HG03575 (cell line): ENCODE results near the gene HDAC7.

Source experiments
- ATAC-seq: cut with Tn5 transposase; IDR thresholded peaks from one replicate; pipeline ENCODE4 v1.9.1; 2021; ENCODE audit not compliant: unreplicated experiment, insufficient number of reproducible peaks, low FRiP score; ENCODE audit errors: extremely low read depth

HDAC7 gene

DNA sequence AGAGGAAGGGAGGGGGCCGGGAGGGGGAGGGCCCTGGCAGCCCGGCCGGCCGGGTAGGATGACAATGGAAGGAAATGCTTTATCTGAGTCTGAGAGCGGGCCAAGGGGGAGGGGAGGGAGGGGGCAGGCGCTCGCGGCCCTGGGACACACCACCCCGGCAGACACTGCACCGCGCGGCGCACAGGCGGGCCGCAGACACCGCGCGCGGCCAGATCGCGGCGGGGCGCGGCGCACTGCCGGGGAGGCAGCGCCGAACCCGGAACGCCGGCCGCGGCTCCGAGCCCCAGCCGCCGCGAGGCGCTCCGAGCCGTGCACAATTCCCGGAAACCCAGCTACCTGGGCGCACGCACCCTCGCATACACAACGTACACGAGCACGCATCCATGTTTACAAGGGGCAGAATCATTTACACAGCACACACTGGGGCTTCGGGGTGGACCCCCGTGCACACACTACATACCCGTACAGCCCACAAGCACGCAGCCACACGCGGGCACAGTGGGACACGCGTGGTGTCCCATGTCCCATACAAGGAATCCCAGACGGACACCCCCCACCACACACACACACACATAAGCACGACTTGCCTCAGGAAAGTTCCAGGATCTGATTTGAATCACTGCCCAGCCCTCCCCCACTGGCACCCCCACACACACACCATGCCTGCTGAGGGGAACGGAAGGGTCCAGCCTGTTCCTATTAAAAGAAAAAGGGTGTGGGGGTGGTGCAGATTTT is at the start of gene HDAC7:
HDAC7 (minus strand) TSS at position 8 of the 735 bp plus-strand sequence. CDS start 118 bp downstream, outside the sequence.
- no peak for ATAC-seq

GRCh38 chr12:47868552-47869031 is 48.9 kb upstream of the HDAC7 start:
- peak; percentile 55 for ATAC-seq

DNA sequence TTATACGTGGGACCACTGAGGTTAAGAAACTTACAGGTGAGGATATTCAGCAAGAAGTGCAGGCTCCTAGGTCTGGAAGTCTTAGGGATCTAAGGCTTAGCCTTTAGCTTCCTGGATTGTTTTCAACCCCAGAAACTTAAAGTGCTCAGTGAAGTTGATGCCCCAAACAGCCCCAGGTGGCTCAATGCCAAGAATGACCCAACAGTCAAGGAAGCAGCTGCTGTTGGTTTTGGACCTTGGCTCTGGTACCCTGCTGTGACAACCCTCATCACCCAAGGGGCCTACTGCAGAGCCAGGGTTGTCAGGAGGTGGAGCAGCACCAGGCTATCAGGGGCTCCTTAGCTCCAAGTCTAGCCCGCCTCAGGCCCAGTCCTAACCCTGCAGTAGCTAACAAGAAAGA is 48.3 kb upstream of the HDAC7 start:
- ATAC-seq = no peak

GRCh38 chr12:47867495-47867941 is 47.8 kb upstream of the HDAC7 start:
- ATAC-seq = no peak

DNA sequence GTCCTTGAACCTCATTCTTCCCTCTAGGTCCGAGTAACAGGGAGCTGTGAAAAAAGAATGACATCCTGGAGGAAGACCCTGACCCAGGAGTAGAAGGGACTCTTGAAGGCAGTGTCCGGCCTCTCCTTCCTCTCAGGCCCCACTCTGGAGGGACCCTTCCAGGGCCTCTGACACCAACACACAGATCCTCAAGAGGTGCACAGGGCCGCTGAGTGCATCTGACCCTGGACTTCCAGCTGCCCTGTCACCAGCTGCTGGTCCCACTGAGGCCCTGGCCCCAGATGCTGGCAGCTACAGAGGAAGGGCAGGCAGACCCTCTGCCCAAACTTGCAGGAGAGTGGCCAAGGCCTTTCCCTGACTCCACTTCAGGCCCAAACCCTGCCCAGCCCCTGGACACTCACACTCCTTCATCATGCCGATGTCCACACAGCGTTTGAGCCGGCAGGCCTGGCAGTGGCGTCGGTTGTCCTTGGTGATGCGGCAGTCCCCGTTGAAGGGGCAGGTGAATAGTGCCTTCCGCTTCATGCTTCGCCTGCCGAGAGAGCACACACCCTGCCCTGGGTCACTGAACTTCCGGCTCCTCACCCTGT is 45.0 kb upstream of the HDAC7 start:
- ATAC-seq = no peak

DNA sequence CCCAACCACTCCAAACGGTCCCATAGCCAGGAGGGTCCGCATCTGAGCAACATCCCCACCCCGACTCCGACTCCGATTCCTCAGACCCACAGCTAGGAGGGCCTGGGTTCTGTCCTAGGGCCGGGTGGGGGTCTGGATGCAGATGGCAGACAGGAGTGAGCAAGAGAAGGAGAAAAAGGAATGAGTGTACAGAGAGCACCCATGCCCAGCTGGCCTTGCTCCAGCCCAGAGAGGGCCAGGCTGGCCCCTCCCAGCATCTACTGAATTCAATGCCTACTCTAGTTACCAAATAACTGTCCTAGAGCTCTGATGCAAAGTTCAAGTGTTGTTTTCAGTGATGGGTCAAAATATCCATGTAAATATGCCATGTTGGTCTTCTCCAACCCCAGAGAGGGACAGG is 44.3 kb upstream of the HDAC7 start:
- no peak for ATAC-seq

DNA sequence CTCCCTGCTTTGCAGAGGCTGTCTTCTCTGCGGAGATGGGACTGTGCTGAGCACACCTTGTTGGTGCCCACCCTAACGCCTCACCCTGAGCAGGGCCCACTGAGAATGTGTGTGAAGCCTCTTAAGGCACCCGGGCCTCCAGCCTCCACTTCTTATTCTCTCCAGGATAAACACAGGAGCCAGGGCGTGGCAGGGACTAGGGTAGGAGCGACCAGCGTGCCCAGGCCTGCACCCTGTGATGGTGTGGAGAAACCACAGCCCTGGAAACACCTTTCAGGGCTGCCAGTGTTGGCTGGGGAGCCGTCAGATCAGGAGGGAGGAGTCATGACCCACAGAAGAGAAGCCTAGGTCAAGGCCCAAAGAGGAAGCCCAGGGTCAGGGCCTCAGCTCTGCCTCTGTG is 43.8 kb upstream of the HDAC7 start:
- no peak for ATAC-seq

DNA sequence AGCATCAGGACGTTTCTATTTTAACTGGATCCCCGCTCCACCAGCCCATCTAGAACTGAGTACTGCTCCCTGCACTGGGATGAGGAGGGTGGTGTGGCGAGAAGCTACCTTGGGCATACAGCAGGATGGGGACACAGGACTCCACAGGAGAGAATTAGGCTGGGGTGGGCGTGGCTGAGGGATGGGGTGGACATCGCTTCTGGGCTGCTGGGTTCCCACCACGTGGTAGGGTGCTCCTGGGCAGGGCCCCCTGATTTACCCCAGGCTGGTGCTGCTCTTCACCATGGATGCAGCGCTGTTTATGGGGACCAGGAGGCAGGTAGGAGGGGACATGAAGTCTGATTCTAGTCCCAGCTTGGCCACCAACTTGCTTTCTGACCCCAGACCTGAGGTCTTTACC is 43.2 kb upstream of the HDAC7 start:
- ATAC-seq = no peak

GRCh38 chr12:47862167-47862750 is 42.6 kb upstream of the HDAC7 start:
- no peak for ATAC-seq

GRCh38 chr12:47860873-47861272 is 41.2 kb upstream of the HDAC7 start:
- no peak for ATAC-seq

- no peak for ATAC-seq
These were observed 40.7 kb upstream of the HDAC7 start for GRCh38 chr12:47860279-47860841.

DNA sequence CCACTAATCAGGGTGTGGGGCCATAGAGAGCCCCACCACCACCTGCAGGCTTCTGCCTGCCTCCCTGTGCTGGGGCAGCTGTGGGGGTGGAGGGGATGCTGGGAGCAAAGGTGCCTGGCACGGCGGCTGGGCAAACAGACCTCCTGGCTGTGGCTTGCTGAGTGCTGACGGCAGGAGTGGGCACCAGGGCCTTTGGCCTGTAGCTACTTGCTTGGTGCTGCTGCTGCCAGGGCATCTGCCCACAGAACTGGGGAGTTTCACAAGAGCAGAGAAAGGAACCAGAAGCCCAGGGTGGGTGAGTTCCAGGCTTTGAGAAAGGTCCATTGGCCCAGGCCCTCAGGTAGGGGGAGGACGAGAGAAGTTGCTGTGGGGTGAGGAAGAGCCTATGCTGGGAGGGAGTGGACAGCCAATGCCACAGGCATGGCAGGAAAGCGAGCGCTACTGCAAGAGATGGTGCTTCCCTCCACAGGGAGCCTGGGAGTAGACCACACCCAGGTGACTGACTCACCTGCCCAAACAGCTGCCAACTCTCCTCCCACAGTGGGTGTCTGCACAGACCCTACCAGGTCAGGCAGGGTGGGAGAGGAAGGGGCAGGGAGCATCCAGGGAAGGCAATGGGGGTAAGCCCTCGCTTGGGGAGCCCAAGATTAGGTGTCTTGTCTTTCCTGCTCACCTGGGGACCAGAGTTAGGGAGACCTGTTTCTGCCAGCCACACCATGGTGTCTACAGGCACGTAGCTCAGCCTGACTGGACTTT is 39.0 kb upstream of the HDAC7 start:
- no peak for ATAC-seq

DNA sequence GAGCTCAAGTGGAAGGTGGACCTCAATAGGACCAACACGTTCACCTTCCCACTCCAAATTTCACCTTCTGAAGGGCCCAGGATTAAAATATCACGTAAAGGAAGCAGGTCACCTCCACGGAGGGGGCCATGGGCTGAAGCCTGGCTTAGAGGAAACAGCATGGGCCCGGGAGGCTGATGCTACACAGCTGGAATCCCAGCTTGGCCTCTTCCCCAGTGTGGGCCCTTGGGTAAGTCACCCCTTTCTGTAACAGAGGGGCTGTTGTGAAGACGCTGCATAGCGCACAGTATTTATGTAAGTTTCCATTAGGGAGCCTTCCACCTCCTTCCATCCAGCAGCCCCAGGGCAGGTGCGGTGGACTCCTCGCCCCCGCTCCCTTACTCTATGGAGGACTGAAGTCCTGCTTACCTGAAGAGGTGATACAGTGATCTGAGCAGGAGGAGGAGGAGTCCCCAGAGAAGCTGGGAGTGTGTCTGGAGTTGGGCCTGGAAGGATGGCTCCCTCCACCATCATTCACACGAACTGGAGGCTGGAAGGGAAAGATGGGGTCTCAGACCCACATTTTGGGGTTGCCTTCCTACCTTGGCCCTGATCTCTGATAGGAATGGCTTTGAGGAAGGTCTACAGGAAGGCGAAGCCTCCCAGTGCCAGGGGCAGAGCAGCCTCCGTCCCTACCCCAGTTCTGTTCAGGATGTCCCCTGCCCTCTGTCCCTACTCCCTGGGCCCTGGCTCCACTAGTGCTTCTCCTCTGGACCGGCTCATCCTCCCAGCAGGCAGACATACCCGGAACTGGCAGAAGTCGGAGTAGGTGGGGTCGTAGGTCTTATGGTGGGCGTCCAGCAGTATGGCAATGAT is 37.2 kb upstream of the HDAC7 start:
- no peak for ATAC-seq

DNA sequence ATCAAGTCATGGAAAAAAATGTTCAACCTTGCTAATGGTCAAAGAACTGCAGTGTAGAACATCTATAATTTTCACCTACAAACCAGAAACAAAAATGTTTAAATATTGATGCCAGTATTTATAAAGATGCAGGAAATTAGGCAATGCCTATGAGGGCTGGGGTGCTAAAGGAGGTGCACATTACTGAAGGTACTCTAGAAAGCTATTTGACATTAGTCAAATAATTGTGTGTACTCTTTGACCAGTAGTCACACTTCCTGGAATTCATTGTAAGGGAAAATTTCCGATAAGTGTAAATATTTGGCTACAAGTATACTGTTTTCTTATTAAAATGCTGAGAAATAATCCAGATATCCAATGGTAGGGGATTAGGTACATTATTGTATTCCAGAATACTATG is 36.4 kb upstream of the HDAC7 start:
- ATAC-seq = no peak

GRCh38 chr12:47855502-47855901 is 35.8 kb upstream of the HDAC7 start:
- no peak for ATAC-seq

GRCh38 chr12:47854531-47854930 is 34.8 kb upstream of the HDAC7 start:
- no peak for ATAC-seq

DNA sequence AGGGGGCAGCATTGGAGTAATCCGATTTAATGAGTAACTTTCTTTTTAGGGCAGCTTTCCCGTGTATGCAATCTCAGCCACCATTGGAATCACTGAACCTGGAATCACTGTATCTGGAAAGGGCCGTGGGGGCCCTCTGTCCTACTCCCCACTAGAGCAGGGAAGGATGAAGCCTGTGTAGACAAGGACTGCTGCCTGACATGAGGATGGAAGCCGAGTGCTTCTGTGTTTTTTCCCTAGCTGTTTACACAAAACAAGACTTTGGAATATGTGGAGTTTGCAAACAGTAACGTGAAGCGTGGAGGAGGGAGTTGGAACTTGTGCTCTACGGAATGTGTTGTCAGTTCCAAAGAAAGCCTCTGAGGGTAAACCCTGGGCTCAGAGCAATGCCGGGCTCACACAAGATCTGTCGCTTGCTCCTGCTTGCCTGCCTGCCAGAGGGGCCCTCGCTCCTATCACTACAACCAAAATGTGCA is 32.4 kb upstream of the HDAC7 start:
- ATAC-seq = no peak

DNA sequence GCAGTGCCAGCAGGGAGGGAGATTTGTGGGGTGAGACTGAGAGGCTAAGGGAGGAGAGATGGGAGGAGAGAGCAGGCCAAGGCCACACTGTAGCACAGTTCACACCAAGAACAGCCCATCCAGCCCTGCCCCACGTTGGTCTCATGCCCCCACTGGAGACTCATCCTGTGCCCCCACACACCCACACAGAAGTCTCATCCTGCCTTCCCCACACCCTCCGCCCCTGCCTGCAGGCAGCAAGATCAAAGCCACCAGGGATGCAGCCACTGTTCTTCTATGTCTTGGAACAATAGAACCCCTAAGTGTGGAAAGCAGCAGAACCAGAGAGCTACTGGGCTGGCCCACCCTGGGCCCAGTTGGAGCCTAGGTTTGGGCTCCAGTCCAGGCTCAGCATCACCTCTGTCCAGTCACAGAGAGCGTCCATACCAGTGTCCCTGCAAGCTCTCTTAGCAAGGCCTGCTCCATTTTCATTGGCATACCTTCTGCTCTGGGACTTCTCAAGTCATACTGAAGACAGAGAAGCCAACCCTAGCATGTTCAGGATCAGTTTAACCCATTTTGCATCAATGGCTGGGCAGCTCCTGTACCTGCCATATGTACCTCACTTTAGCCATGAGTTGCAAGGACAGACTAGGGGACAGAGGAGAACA is 31.7 kb upstream of the HDAC7 start:
- ATAC-seq = no peak
